ENCODE data around the gene STAG2. TPM values are rescaled to one million over a fixed set of nuclear protein-coding genes. Genes with fewer than 3 reads are reported as not detected.

The STAG2 gene
- total and polyA plus RNA-seq, 2 experiments from 2014 or later: 68.8 to 92.8 TPM

- TF ChIP-seq REST (IDR thresholded peaks at IDR 0.05; ENCODE audit: unreplicated experiment) (no peak), EZH2phosphoT487 (IDR thresholded peaks at IDR 0.05; ENCODE audit: unreplicated experiment) (no peak), STAT1 (IDR thresholded peaks at IDR 0.05; ENCODE audit: unreplicated experiment) (no peak), NANOG (IDR thresholded peaks at IDR 0.05; ENCODE audit: borderline replicate concordance) (no peak), ZNF114 (CRISPR knock-in tag; IDR thresholded peaks at IDR 0.05) (no peak), JUNB (IDR thresholded peaks at IDR 0.05; ENCODE audit: unreplicated experiment) (no peak), ETS1 (IDR thresholded peaks at IDR 0.05) (no peak), CTCF (conservative IDR thresholded peaks at IDR 0.05; ENCODE audit: low read depth in 2 of 2) (no peak), ZNF331 (CRISPR knock-in tag; IDR thresholded peaks at IDR 0.05; ENCODE audit: low read depth) (no peak), CREB1 (CRISPR knock-in tag; IDR thresholded peaks at IDR 0.05; ENCODE audit: low read depth) (no peak)
These were observed 56.5 kb downstream of the STAG2 start (continued) for GRCh38 chrX:124018023-124018422.

- no peak for ATAC-seq
- H3K4me2 ChIP-seq: no peak overlapping the region
- TF ChIP-seq EZH2 (IDR thresholded peaks at IDR 0.05; ENCODE audit: low read depth, unreplicated experiment): no peak
- no peak for TF ChIP-seq ZNF462 (CRISPR knock-in tag; IDR thresholded peaks at IDR 0.05)
These were observed 62.3 kb downstream of the STAG2 start for GRCh38 chrX:124023838-124024238.

More at GRCh38 chrX:124023838-124024238, 62.3 kb downstream of the STAG2 start:
- Mint-ChIP-seq H3K9me3 (no peaks in the 10 kb centered on the region), H3K36me3 (ENCODE audit: low read depth) (peaks cover 12% of the 10 kb centered on the region; the same call in 2 of the 3 replicates), H3K27me3 (ENCODE audit: insufficient read depth, low read depth, poor library complexity) (no peaks in the 10 kb centered on the region), H3K4me3 (no peak overlapping the region), H3K4me1 (no peaks in the 10 kb centered on the region), H3K27ac (no peak overlapping the region)
- Histone ChIP-seq H2AFZ (no peak overlapping the region), H3K27me3 (ENCODE audit: insufficient read depth) (no peaks in the 10 kb centered on the region), H3F3A (replicated peaks; ENCODE audit: low read depth) (no peaks in the 10 kb centered on the region), H3K79me2 (replicated peaks; ENCODE audit: insufficient read depth) (peaks cover 38% of the 10 kb centered on the region), H3K9me2 (ENCODE audit: insufficient read depth) (no peaks in the 10 kb centered on the region), H4K20me1 (replicated peaks; ENCODE audit: insufficient read depth) (no peaks in the 10 kb centered on the region; the same call in 1 of the 2 replicates), H3K27ac (ENCODE audit: low read depth) (no peak overlapping the region), H3K36me3 (ENCODE audit: insufficient read depth) (peaks cover 6% of the 10 kb centered on the region; the same call in 1 of the 2 replicates), H3K4me3 (no peak overlapping the region), H3K4me1 (ENCODE audit: insufficient read depth) (no peaks in the 10 kb centered on the region)
- no peak for DNase-seq (ENCODE audit: low spot score)
